Measurements from ENCODE around the gene VWA8.

DNA sequence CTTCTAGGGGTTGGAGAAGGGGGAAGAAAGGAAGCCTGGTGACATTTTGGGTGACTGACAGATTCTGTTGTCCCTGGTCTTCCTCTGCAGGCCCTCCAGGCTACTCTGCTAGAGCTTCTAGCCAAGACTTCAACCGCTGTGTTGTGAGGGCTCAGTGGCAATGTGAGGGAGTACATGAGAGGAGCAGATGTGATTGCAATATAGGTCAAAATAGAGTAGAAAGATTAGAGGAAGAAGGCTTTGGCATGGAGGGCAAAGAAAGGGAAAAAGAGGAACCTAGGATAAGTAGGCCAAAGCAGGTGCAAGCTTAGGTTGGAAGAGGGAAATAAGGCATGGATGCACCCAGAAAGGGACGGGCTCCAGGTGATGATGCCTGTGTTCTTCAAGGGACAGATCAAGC, 286.7 kb downstream of the VWA8 start:
- TF ChIP-seq, protein P1, sequence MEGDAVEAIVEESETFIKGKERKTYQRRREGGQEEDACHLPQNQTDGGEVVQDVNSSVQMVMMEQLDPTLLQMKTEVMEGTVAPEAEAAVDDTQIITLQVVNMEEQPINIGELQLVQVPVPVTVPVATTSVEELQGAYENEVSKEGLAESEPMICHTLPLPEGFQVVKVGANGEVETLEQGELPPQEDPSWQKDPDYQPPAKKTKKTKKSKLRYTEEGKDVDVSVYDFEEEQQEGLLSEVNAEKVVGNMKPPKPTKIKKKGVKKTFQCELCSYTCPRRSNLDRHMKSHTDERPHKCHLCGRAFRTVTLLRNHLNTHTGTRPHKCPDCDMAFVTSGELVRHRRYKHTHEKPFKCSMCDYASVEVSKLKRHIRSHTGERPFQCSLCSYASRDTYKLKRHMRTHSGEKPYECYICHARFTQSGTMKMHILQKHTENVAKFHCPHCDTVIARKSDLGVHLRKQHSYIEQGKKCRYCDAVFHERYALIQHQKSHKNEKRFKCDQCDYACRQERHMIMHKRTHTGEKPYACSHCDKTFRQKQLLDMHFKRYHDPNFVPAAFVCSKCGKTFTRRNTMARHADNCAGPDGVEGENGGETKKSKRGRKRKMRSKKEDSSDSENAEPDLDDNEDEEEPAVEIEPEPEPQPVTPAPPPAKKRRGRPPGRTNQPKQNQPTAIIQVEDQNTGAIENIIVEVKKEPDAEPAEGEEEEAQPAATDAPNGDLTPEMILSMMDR (IDR thresholded peaks at IDR 0.05; ENCODE audit: low read depth, low read length): no peak
- no peak for TF ChIP-seq POLR2A (IDR thresholded peaks at IDR 0.05; ENCODE audit: extremely low read depth, insufficient read length)

All from NB4 (cell line).